ENCODE results near the gene GOLIM4.

GRCh38 chr3:167996514-167996913 lies 99.2 kb downstream of the GOLIM4 start:
- TF ChIP-seq CTCF (conservative IDR thresholded peaks at IDR 0.05 in 1 of 2, IDR thresholded peaks at IDR 0.05 in 1 of 2; ENCODE audit: extremely low read depth in 1 of 2, insufficient read depth in 1 of 2, low read depth in 1 of 2, low read length in 2 of 2) = no peak
- no peak for TF ChIP-seq EZH2 (IDR thresholded peaks at IDR 0.05; ENCODE audit: borderline replicate concordance, low read length)
